Smooth muscle cell (in vitro differentiated cells): Measurements from ENCODE around the gene PIK3R3. TPM values are rescaled to one million over a fixed set of nuclear protein-coding genes. Genes with fewer than 3 reads are reported as not detected.

ENCODE experiments used
- DNase-seq: peaks from one replicate; lab custom pipeline; 2025; ENCODE audit not compliant: unreplicated experiment; lab: John Stamatoyannopoulos, UW
- H2AFZ ChIP-seq: fragments of 200-600 bp; sonication (generic); 2 replicates; pipeline ENCODE4 v1.6.0; 2016; ENCODE audit warnings: antibody characterized with exemption, low read depth, mild to moderate bottlenecking
- H3F3A ChIP-seq: fragments of 200-600 bp; sonication (generic); 2 replicates; pipeline ENCODE4 v1.6.0; 2017; ENCODE audit warnings: antibody characterized with exemption, low read depth
- H3K27ac ChIP-seq: fragments of 200-600 bp; sonication (generic); 2 replicates; pipeline ENCODE4 v1.5.1; 2016; ENCODE audit warnings: low read depth, mild to moderate bottlenecking
- H3K27me3 ChIP-seq: fragments of 200-600 bp; sonication (generic); 2 replicates; pipeline ENCODE4 v1.6.1; 2016; ENCODE audit warnings: low read depth, mild to moderate bottlenecking
- H3K36me3 ChIP-seq: fragments of 200-600 bp; sonication (generic); 2 replicates; pipeline ENCODE4 v1.5.1; 2016; ENCODE audit warnings: low read depth
- H3K4me1 ChIP-seq: fragments of 200-600 bp; sonication (generic); 2 replicates; pipeline ENCODE4 v1.5.1; 2016; ENCODE audit warnings: low read depth
- H3K4me2 ChIP-seq: fragments of 200-600 bp; sonication (generic); 2 replicates; pipeline ENCODE4 v1.6.0; 2016; ENCODE audit warnings: mild to moderate bottlenecking
- H3K4me3 ChIP-seq: fragments of 200-600 bp; sonication (generic); 2 replicates; pipeline ENCODE4 v1.5.1; 2016; ENCODE audit warnings: mild to moderate bottlenecking
- H3K79me2 ChIP-seq: fragments of 200-600 bp; sonication (generic); 2 replicates; pipeline ENCODE4 v1.6.0; 2016; ENCODE audit warnings: low read depth, mild to moderate bottlenecking
- H3K9ac ChIP-seq: fragments of 200-600 bp; sonication (generic); 2 replicates; pipeline ENCODE4 v1.6.0; 2016; ENCODE audit warnings: low read depth
- H3K9me3 ChIP-seq: fragments of 200-600 bp; sonication (generic); replicated peaks from 2 replicates; pipeline ENCODE4 v1.5.1; 2016; ENCODE audit warnings: low read depth
- H4K20me1 ChIP-seq: fragments of 200-600 bp; sonication (generic); 2 replicates; pipeline ENCODE4 v1.6.0; 2016; ENCODE audit warnings: low read depth
- WGBS: methylation state at CpG from one replicate; pipeline ENCODE4 v1.1.7; 2016; ENCODE audit warnings: low lambda C conversion rate; 5-methylcytosine and 5-hydroxymethylcytosine counted together
- polyA plus RNA-seq: library from polyadenylated mRNA; unstranded; fragments of >200 nt; fragmentation: Nextera tagmentation; extraction: Ambion mirVana; gene quantifications from 2 replicates; pipeline ENCODE4 v1.2.1, GENCODE V29; 2016
- total RNA-seq: library from RNA; depleted of rRNA; stranded (reverse); fragments of >200 nt; gene quantifications from 2 replicates; pipeline ENCODE4 v1.2.3, GENCODE V29; 2014
- TF ChIP-seq, protein P1 (sequence below): fragments of 200-600 bp; sonication (generic); IDR thresholded peaks from 2 replicates; pipeline ENCODE4 v1.5.1; 2017; ENCODE audit warnings: borderline replicate concordance, mild to moderate bottlenecking, antibody characterized with exemption; ENCODE audit not compliant: insufficient read depth, poor library complexity, severe bottlenecking

PIK3R3 gene
- total and polyA plus RNA-seq, 2 experiments from 2014 or later, result 3.7 to 5.6 TPM

DNA sequence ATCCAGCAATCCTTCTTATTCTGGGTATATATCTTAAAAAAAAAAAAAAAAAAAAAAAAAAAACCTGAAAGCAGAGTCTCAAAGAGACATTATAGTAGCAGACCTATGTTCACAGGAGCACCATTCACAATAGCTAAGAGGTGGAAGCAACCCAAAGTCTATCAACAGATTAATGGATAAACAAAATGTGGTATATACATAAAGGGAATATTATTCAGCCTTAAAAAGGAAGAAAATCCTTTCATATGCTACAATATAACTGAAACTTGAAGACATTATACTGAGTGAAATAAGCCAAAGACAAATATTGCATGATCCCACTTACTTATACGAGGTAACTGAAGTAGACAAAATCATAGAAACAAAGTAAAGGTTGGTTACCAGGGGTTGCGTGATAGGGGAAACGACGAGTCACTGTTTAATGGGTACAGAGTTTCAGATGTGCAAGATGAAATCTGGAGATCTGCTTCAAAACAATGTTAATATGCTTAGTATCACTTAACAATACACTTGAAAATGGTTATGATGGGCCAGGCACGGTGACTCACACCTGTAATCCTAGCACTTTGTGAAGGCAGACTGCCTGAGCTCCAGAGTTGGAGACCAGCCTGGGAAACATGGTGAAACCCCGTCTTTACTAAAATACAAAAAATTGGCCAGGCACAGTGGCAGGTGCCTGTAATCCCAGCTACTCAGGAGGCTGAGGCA, 29.5 kb downstream of the PIK3R3 start:
- no peaks in the 10 kb centered on the region for H3F3A ChIP-seq
- no peak for DNase-seq
- H3K9me3 ChIP-seq, result peaks cover 5% of the 10 kb centered on the region
- no peak overlapping the region for H3K4me3 ChIP-seq
- peaks cover 6% of the 10 kb centered on the region for H3K79me2 ChIP-seq
- WGBS, result 88% methylated on average over 6 of the region's 6 CpGs
- H3K36me3 ChIP-seq, result peaks cover 6% of the 10 kb centered on the region
- no peak overlapping the region for H2AFZ ChIP-seq
- no peak overlapping the region for H3K9ac ChIP-seq
- H3K27me3 ChIP-seq, result no peaks in the 10 kb centered on the region
- no peak overlapping the region for H3K27ac ChIP-seq
- H3K4me1 ChIP-seq, result no peaks in the 10 kb centered on the region
- TF ChIP-seq, protein P1, sequence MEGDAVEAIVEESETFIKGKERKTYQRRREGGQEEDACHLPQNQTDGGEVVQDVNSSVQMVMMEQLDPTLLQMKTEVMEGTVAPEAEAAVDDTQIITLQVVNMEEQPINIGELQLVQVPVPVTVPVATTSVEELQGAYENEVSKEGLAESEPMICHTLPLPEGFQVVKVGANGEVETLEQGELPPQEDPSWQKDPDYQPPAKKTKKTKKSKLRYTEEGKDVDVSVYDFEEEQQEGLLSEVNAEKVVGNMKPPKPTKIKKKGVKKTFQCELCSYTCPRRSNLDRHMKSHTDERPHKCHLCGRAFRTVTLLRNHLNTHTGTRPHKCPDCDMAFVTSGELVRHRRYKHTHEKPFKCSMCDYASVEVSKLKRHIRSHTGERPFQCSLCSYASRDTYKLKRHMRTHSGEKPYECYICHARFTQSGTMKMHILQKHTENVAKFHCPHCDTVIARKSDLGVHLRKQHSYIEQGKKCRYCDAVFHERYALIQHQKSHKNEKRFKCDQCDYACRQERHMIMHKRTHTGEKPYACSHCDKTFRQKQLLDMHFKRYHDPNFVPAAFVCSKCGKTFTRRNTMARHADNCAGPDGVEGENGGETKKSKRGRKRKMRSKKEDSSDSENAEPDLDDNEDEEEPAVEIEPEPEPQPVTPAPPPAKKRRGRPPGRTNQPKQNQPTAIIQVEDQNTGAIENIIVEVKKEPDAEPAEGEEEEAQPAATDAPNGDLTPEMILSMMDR, result no peak
- peaks cover 6% of the 10 kb centered on the region for H4K20me1 ChIP-seq
- H3K4me2 ChIP-seq, result no peak overlapping the region

DNA sequence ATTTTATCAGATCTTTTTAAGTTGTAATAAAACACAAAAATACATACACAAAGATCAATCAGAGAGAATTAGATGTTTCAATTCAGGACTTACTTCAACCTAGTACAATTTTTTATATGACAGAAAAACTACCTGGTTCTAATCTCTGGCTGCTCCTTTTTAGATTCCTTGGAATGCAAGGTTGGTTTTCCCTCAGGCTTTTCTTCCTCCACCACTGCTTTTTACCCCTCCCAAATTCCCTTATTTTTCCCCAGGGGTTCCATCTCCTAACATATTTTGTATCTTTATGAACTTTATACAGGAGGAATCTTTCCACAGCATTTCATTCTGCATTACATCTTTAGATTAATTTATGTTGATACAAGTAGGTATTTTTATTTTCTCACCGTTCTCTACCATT, 33.2 kb downstream of the PIK3R3 start:
- Histone ChIP-seq H2AFZ (no peak overlapping the region), H3K36me3 (peaks cover 6% of the 10 kb centered on the region), H3K4me3 (no peak overlapping the region), H3K79me2 (no peaks in the 10 kb centered on the region), H3K4me1 (no peaks in the 10 kb centered on the region), H3K27ac (no peak overlapping the region), H3F3A (no peaks in the 10 kb centered on the region), H4K20me1 (no peaks in the 10 kb centered on the region), H3K27me3 (no peaks in the 10 kb centered on the region), H3K9me3 (peaks cover 5% of the 10 kb centered on the region), H3K4me2 (no peak overlapping the region), H3K9ac (no peak overlapping the region)
- DNase-seq, result no peak
- TF ChIP-seq, protein P1, result no peak
- WGBS, result 95% methylated on average over 1 of the region's 1 CpG

DNA sequence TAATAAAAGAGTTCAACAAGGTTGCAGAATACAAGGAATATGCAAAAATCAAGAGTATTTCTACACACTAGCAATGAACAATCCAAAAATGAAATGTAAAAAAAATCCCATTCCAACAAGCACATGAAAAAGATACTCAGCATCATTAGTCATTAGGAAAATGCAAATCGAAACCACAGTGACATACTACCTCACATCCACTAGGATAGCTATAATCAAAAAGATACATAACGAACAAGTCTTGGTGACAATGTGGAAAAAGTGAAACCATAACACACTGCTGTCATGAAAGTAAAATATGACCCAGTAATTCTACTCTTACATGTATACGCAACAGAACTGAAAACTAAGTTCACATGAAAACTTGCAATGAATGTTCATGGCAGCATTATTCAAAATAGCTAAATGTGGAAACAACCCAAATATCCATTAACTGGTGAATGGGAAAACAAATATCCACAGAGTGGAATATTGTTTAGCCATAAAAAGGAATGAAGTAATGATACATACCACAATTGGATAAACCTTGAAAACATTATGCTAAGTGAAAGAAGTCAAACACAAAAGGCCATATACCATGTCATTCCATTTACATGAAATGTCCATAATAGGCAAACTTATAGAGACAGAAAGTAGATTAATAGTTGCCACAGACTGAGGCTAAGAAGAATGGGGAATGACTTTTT, 34.3 kb downstream of the PIK3R3 start:
- Histone ChIP-seq H3K4me2 (no peak overlapping the region), H3K4me3 (no peak overlapping the region), H4K20me1 (no peaks in the 10 kb centered on the region), H3F3A (no peaks in the 10 kb centered on the region), H2AFZ (no peak overlapping the region), H3K27ac (no peak overlapping the region), H3K79me2 (peaks cover 4% of the 10 kb centered on the region), H3K36me3 (peaks cover 6% of the 10 kb centered on the region), H3K4me1 (no peaks in the 10 kb centered on the region), H3K27me3 (no peaks in the 10 kb centered on the region), H3K9ac (no peak overlapping the region), H3K9me3 (peaks cover 5% of the 10 kb centered on the region)
- no peak for DNase-seq
- TF ChIP-seq, protein P1, result no peak
- WGBS, result 98% methylated on average over 3 of the region's 3 CpGs

DNA sequence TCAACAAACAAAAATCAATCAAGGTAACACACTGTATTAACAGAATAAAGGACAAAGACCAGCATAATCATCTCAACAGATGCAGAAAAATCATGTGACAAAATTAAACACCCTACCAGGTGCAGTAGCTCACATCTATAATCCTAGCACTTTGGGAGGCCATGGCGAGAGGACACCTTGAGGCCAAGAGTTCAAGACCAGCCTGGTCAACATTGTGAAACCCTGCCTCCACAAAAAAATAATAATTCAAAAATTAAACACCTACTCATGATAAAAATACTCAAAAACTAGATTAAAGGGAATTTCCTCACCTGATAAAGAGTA, 35.3 kb downstream of the PIK3R3 start:
- no peaks in the 10 kb centered on the region for H3F3A ChIP-seq
- DNase-seq, result no peak
- no peaks in the 10 kb centered on the region for H3K27me3 ChIP-seq
- H3K27ac ChIP-seq, result no peak overlapping the region
- H3K9me3 ChIP-seq, result peaks cover 5% of the 10 kb centered on the region
- H4K20me1 ChIP-seq, result no peaks in the 10 kb centered on the region
- no peak overlapping the region for H3K9ac ChIP-seq
- H3K79me2 ChIP-seq, result peaks cover 5% of the 10 kb centered on the region
- H3K4me2 ChIP-seq, result no peak overlapping the region
- no peak overlapping the region for H3K4me3 ChIP-seq
- H2AFZ ChIP-seq, result no peak overlapping the region
- WGBS, result 91% methylated on average over 1 of the region's 1 CpG
- TF ChIP-seq, protein P1, result no peak
- H3K4me1 ChIP-seq, result no peaks in the 10 kb centered on the region
- H3K36me3 ChIP-seq, result peaks cover 6% of the 10 kb centered on the region
